Measurements from ENCODE around the gene RBPJL.

RBPJL gene

GRCh38 chr20:45363611-45364492, 57.2 kb downstream of the RBPJL start:
- Histone ChIP-seq H3K9me2 (replicated peaks; ENCODE audit: control insufficient read depth, low read length) (no peaks in the 10 kb centered on the region), H4K20me1 (ENCODE audit: control insufficient read depth, insufficient read depth, low read depth, low read length) (peaks cover 16% of the 10 kb centered on the region), H3K4me3 (ENCODE audit: low read length) (peak overlapping the region; percentile 93), H3K4me2 (ENCODE audit: low read length) (peak overlapping the region; percentile 97), H3K9me3 (ENCODE audit: control insufficient read depth, insufficient read depth, low read length) (no peaks in the 10 kb centered on the region), H3K79me2 (ENCODE audit: control insufficient read depth, low read length) (peaks cover 35% of the 10 kb centered on the region), H3K36me3 (ENCODE audit: control insufficient read depth, low read length) (peaks cover 40% of the 10 kb centered on the region), H3K27ac (ENCODE audit: low read depth, low read length) (peak overlapping the region; percentile 71), H3K27me3 (ENCODE audit: control insufficient read depth, low read length) (no peaks in the 10 kb centered on the region), H3F3A (ENCODE audit: control insufficient read depth, insufficient read depth) (peaks cover 18% of the 10 kb centered on the region), H3K4me1 (ENCODE audit: control insufficient read depth, low read length) (peaks cover 62% of the 10 kb centered on the region)
- TF ChIP-seq CTCF (IDR thresholded peaks at IDR 0.05; ENCODE audit: low read depth, low read length, poor library complexity, severe bottlenecking) (no peak), EZH2phosphoT487 (IDR thresholded peaks at IDR 0.05; ENCODE audit: borderline replicate concordance, low read length) (no peak)

GRCh38 chr20:45365444-45365970, 58.9 kb downstream of the RBPJL start:
- Histone ChIP-seq H3K27me3 (ENCODE audit: control insufficient read depth, low read length) (no peaks in the 10 kb centered on the region), H3K4me3 (ENCODE audit: low read length) (no peak overlapping the region), H4K20me1 (ENCODE audit: control insufficient read depth, insufficient read depth, low read depth, low read length) (peaks cover 19% of the 10 kb centered on the region), H3F3A (ENCODE audit: control insufficient read depth, insufficient read depth) (peaks cover 21% of the 10 kb centered on the region), H3K4me1 (ENCODE audit: control insufficient read depth, low read length) (peaks cover 74% of the 10 kb centered on the region), H3K4me2 (ENCODE audit: low read length) (no peak overlapping the region; the same call in 1 of the 2 replicates), H3K9me2 (replicated peaks; ENCODE audit: control insufficient read depth, low read length) (no peaks in the 10 kb centered on the region), H3K79me2 (ENCODE audit: control insufficient read depth, low read length) (peaks cover 38% of the 10 kb centered on the region), H3K36me3 (ENCODE audit: control insufficient read depth, low read length) (peaks cover 43% of the 10 kb centered on the region), H3K9me3 (ENCODE audit: control insufficient read depth, insufficient read depth, low read length) (no peaks in the 10 kb centered on the region), H3K27ac (ENCODE audit: low read depth, low read length) (no peak overlapping the region)
- TF ChIP-seq CTCF (IDR thresholded peaks at IDR 0.05; ENCODE audit: low read depth, low read length, poor library complexity, severe bottlenecking) (no peak), EZH2phosphoT487 (IDR thresholded peaks at IDR 0.05; ENCODE audit: borderline replicate concordance, low read length) (no peak)

- Histone ChIP-seq H3K9me3 (ENCODE audit: control insufficient read depth, insufficient read depth, low read length) (no peaks in the 10 kb centered on the region), H4K20me1 (ENCODE audit: control insufficient read depth, insufficient read depth, low read depth, low read length) (peaks cover 19% of the 10 kb centered on the region), H3K4me1 (ENCODE audit: control insufficient read depth, low read length) (peaks cover 71% of the 10 kb centered on the region), H3K27ac (ENCODE audit: low read depth, low read length) (no peak overlapping the region), H3K79me2 (ENCODE audit: control insufficient read depth, low read length) (peaks cover 38% of the 10 kb centered on the region), H3F3A (ENCODE audit: control insufficient read depth, insufficient read depth) (peaks cover 21% of the 10 kb centered on the region), H3K9me2 (replicated peaks; ENCODE audit: control insufficient read depth, low read length) (no peaks in the 10 kb centered on the region), H3K4me3 (ENCODE audit: low read length) (no peak overlapping the region), H3K27me3 (ENCODE audit: control insufficient read depth, low read length) (no peaks in the 10 kb centered on the region), H3K4me2 (ENCODE audit: low read length) (no peak overlapping the region), H3K36me3 (ENCODE audit: control insufficient read depth, low read length) (peaks cover 43% of the 10 kb centered on the region)
- TF ChIP-seq EZH2phosphoT487 (IDR thresholded peaks at IDR 0.05; ENCODE audit: borderline replicate concordance, low read length) (no peak), CTCF (IDR thresholded peaks at IDR 0.05; ENCODE audit: low read depth, low read length, poor library complexity, severe bottlenecking) (no peak)
These were observed 59.6 kb downstream of the RBPJL start for GRCh38 chr20:45366192-45366591.

All from DOHH2 (cell line).